ENCODE results near the gene FDX2.
"Not testable (repeated sequence)": the region's sequence is repeated elsewhere in the genome, so short reads cannot be mapped to it uniquely, and the experiment has no call there.

FDX2 gene

DNA sequence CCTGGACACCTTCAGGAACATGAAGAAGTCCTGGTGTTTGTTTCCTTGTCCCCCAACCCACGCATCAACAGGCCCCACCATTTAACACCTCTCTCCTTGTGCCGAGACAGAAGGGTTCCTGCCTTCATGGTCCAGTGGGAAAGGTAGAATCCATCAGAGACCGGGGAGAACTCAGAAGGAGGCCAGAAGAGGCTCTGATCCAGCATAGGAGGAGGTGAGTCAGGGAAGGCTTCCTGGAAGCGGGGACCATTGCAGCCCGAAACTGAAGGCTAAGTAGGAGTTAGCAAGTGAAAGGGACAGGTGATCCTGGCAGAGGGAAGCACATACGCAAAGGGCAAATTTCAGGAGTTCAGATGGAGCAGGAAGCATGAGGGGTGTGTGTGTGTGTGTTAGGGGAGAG, 23.1 kb upstream of the FDX2 start:
- H3K4me1 ChIP-seq (ENCODE audit: insufficient read depth, low read length) = peaks cover 15% of the 10 kb centered on the region
- no peaks in the 10 kb centered on the region for H3K9me3 ChIP-seq (ENCODE audit: control insufficient read depth, insufficient read depth, low read length)
- H3K9ac ChIP-seq (ENCODE audit: low read depth, low read length) = peak overlapping the region; percentile 5; the same call in 1 of the 2 replicates
- no peaks in the 10 kb centered on the region for H3K36me3 ChIP-seq (ENCODE audit: insufficient read depth, low read length)

DNA sequence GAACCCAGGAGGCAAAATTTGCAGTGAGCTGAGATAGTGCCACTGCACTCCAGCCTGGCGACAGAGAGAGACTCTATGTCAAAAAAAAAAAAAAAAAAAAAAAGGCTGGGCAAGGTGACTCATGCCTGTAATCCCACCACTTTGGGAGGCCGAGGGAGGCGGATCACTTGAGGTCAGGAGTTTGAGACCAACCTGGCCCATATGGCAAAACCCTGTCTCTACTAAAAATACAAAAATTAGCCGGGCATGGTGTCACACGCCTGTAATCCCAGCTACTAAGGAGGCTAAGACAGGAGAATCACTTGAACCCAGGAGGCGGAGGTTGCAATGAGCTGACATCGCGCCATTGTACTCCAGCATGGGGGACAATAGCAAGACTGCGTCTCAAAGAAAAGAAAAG, 20.9 kb upstream of the FDX2 start:
- H3K4me1 ChIP-seq (ENCODE audit: insufficient read depth, low read length) = peaks cover 19% of the 10 kb centered on the region
- not testable (repeated sequence) for H3K36me3 ChIP-seq (ENCODE audit: insufficient read depth, low read length); H3K9ac ChIP-seq (ENCODE audit: low read depth, low read length); H3K9me3 ChIP-seq (ENCODE audit: control insufficient read depth, insufficient read depth, low read length)

DNA sequence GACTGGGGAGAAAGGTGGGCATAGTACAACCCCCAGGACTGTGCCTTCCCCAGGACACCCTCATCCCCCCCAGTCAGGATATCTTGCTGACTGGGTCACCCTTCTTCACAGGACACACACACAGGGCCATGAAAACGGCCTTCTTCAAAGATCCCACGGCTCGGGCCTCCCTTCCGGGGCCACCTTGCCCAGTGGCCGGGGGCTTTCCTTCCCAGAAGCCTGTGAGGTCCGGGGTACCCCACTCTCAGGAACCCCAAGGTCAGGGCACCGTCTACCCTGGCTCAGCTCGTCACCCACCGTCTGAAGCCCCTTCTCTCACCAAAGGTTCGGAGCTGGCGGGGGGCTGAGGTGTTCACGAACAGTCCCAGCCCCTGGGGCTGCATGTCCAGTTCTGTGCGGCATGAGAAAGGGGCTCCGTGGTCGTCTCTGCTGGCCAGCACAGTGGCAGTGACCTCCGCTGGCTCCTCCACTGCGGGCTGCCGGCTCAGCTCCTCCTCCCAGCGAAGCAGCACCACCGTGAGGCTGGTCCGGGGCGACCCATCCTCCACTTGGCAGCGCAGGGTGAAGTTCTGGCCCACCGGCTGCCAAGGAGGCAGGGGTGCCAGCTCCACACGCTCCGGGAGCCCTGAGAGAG, 19.7 kb upstream of the FDX2 start:
- Histone ChIP-seq H3K9ac (ENCODE audit: low read depth, low read length) (peak overlapping the region; percentile 28; the same call in 1 of the 2 replicates), H3K9me3 (ENCODE audit: control insufficient read depth, insufficient read depth, low read length) (no peaks in the 10 kb centered on the region), H3K4me1 (ENCODE audit: insufficient read depth, low read length) (peaks cover 19% of the 10 kb centered on the region), H3K36me3 (ENCODE audit: insufficient read depth, low read length) (no peaks in the 10 kb centered on the region)

DNA sequence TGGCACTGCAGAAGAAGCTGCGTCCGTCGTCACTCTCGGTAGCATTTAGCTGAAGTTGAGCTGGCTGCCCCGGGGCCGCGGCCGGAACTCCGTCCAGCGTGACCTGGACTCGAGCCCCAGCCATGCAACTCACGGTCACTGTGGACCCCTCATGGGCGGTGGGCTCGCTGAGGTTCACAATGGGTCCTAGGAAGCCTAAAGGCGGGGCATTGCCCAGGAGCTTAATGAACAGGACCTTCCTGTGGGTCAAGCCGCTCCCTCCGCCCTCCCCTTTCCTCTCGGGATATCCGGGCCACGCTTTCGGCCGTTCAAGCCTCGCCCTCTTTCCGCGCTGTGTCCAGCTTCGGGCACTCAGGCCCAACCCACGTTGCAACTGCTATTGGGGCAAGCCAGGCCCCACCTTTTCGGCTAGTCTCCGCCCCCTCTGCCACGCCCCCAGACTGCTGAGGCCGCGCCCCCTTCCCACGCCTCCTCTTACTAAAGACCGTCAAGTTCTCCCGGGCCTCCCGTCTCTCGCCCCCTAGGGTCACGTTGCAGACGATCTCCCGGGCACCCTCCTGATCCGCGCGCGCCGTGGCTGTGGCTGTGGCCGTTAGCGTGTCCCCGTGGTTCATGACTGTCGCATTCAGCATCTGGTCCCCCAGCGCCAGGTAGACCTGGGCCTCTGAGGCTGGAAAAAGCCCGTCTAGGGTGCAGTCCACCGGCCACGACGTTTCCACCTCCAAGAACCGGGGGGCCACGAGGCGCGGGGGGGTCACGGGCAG, 19.0 kb upstream of the FDX2 start:
- H3K9ac ChIP-seq (ENCODE audit: low read depth, low read length) = peak overlapping the region; percentile 98; the same call in 1 of the 2 replicates
- H3K4me1 ChIP-seq (ENCODE audit: insufficient read depth, low read length) = peaks cover 16% of the 10 kb centered on the region

DNA sequence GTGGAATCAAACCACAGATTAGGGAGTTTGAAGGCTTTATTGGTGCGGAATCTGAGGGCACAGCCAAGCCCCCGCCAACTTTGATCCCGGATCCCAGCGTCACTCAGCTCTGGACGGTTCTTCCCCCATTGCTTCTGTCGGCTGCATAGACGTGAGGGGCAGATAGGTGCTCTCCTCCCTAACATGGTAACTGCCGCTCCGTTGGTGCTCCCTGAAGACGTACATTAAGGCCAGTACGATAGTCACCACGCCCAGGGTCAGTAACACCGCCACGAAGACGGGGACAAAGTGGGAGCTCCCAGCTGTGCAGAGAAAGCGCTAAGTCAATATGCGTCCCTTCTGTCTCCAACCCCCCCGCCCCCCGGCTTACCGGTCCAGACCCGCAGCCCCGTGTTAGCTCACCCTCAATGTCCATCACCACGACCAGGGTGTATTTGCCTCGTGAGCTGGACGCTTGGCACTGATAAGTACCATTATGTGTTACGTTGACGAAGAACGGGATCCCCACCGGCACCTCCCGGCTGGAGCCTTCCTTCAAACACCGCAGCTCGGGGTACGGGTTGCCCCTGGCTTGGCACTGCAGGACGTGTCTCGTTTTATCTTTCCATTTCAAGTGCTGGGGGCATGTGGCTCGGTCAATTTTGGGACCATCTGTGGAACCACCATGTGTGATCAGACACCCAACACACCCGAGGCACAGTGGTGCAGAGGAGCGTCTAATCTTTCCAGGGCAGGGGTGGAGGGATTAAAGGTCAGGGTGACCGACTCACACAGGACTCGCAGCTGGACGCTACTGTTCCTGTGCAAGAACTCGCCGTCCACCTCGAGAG, 18.2 kb upstream of the FDX2 start:
- Histone ChIP-seq H3K9ac (ENCODE audit: low read depth, low read length) (peak overlapping the region; percentile 98), H3K4me1 (ENCODE audit: insufficient read depth, low read length) (peaks cover 8% of the 10 kb centered on the region), H3K9me3 (ENCODE audit: control insufficient read depth, insufficient read depth, low read length) (no peaks in the 10 kb centered on the region), H3K36me3 (ENCODE audit: insufficient read depth, low read length) (peaks cover 11% of the 10 kb centered on the region; the same call in 1 of the 2 replicates)

More for the DNA sequence above, 19.0 kb upstream of the FDX2 start:
- no peaks in the 10 kb centered on the region for H3K9me3 ChIP-seq (ENCODE audit: control insufficient read depth, insufficient read depth, low read length)
- 0 out of 2 replicates have a peak, but pooled peaks cover 5% of the 10 kb centered on the region for H3K36me3 ChIP-seq (ENCODE audit: insufficient read depth, low read length)

DNA sequence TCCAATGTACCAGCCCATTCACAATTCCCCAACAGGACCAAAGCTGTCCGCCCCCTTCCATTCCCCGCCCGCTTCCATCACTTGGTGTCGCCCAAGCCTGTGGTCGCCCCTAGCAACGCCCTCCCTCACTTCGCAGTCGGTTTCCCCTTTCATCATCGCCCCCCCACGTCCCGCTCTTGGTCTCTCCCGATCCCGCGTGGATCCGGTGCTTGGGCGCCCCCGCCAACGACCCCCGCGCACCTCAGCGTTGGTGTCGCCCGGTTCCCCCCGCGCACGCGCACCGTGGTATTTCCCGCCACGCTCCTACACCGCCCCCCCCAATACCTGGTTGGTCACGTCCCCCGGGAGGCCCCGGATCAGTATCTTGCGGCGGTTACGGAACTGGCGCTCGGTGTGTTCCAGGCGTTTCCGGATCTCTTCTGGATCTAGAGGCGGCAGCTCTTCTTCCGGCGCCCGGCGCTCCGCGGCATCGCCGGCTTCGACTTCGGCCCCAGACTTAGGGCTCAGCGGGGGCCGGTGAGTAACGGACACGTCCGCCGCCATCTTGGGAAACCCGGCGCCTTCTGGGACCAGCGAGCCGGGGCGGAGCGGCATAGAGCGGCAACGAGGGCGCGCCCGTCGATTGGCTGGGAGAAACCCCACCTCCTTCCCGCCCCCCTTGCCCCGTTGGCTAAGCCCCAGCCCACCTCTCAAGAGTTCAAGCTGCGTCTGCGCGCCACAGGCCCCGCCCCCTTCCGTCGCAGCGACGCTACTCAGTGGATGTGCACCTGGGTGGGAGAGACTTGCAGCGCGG, 17.3 kb upstream of the FDX2 start, which contains the start of gene RAVER1:
TSS of gene RAVER1 (minus strand) at position 565 of the 793 bp plus-strand sequence. CDS start at position 543, 22 bp downstream.
- Histone ChIP-seq H3K9ac (ENCODE audit: low read depth, low read length) (peak within 1 kb of the TSS; percentile 98), H3K4me1 (ENCODE audit: insufficient read depth, low read length) (peaks cover 4% of the 10 kb centered on the region; the same call in 1 of the 2 replicates), H3K9me3 (ENCODE audit: control insufficient read depth, insufficient read depth, low read length) (no peaks in the 10 kb centered on the region), H3K36me3 (ENCODE audit: insufficient read depth, low read length) (peaks cover 17% of the 10 kb centered on the region)

DNA sequence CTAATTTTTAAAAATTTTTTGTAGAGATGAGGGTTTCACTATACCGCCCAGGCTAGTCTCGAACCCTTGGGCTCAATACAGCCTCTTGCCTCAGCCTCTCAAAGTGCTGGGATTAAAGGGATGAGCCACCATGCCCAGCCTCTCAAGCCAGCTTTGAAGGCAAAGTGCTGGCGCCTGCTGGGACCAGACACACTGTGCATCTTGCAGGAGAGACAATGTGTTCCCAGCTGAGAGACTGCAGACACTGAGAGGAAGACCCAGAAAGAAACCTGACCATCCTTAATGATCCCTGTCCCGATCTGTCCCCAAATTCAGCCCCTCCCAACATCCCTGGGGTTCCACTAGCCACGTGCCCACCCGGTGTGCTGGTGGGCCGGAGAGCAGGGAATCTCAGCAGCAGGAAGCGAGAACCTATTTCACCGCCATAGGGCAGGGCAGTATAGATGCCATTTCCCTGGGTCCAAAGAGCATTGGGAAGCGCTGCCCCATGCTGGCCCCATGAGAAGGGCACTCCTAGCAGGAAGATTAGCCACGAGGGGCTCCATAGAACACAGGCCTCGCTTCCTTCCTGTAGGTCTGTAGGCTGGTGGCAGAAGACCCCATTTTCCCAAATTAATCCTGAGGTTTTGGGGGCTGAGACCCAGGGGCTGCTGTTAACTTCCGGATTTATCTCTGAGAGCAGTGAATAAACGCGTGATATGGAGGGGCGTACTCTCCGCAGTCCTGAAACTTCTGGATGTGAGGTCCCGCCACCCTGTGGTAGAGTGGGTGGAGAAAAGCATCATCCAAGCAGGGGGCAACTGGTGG, 16.5 kb upstream of the FDX2 start:
- peak overlapping the region; percentile 98; the same call in 1 of the 2 replicates for H3K9ac ChIP-seq (ENCODE audit: low read depth, low read length)
- peaks cover 4% of the 10 kb centered on the region; the same call in 1 of the 2 replicates for H3K4me1 ChIP-seq (ENCODE audit: insufficient read depth, low read length)
- H3K36me3 ChIP-seq (ENCODE audit: insufficient read depth, low read length) = peaks cover 23% of the 10 kb centered on the region
- no peaks in the 10 kb centered on the region for H3K9me3 ChIP-seq (ENCODE audit: control insufficient read depth, insufficient read depth, low read length)

DNA sequence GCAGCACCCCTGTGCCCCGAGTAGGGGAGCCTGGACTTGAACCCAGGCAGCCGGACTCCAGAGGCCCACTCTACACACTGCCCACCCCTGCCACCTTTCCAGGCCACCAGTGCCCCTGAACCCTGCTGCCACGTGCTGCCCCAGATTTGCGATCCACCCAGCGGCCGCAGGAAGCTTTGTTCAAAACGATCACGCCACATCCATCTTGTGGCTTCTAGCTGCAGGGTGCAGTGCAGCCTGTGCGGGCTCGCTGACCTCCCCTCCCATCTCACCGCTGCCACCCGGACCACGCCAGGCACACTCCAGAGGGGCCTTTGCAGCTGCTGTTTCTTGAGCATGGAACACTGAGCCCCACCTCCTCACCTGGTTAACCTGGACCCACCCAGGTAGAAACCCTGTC, 13.7 kb upstream of the FDX2 start:
- Histone ChIP-seq H3K4me1 (ENCODE audit: insufficient read depth, low read length) (peaks cover 4% of the 10 kb centered on the region; the same call in 1 of the 2 replicates), H3K9me3 (ENCODE audit: control insufficient read depth, insufficient read depth, low read length) (no peaks in the 10 kb centered on the region), H3K9ac (ENCODE audit: low read depth, low read length) (no peak overlapping the region), H3K36me3 (ENCODE audit: insufficient read depth, low read length) (peaks cover 23% of the 10 kb centered on the region)

DNA sequence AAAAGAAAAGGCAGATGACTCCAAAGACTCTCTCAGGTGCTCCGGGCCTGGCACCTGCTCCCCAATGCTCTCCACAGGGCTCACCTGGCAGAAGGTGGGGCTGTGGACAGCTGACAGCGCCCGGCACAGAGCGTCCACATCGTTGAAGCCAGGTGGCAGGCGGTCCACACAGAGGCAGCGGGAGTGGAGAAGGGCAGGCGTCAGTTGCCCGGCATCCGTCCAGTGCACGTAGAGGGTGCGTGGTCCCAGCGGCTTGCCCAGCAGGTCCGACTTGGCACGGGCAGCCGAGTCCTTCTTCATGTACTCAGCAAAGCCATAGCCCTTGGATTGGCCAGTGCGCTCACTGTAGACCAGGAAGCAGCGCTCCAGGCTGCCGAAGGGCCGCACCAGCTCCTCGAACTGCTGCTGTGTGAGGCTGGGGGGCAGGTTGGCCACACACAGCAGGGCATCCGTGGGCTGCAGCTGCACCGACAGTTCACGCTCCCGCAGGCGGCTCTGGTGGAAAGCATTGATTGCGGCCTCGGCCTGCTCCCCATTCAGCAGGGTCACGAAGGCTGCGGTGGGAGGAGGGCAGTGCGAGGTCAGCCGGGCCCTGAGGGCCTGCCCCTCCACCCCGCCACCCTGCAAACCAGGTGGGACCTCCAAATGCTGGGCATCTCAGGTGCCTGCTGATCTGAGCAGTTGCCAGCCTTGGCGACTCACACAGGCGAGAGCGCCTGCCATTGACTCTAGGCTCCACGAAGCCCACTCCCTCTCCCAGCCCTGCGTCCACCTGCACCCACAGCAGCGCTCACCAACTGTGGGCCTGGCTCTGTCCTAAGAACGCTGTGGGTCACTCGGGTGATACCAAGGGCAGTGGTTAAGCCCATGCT, 13.0 kb upstream of the FDX2 start:
- Histone ChIP-seq H3K36me3 (ENCODE audit: insufficient read depth, low read length) (peaks cover 23% of the 10 kb centered on the region), H3K9me3 (ENCODE audit: control insufficient read depth, insufficient read depth, low read length) (no peaks in the 10 kb centered on the region), H3K4me1 (ENCODE audit: insufficient read depth, low read length) (peaks cover 4% of the 10 kb centered on the region; the same call in 1 of the 2 replicates), H3K9ac (ENCODE audit: low read depth, low read length) (no peak overlapping the region)

DNA sequence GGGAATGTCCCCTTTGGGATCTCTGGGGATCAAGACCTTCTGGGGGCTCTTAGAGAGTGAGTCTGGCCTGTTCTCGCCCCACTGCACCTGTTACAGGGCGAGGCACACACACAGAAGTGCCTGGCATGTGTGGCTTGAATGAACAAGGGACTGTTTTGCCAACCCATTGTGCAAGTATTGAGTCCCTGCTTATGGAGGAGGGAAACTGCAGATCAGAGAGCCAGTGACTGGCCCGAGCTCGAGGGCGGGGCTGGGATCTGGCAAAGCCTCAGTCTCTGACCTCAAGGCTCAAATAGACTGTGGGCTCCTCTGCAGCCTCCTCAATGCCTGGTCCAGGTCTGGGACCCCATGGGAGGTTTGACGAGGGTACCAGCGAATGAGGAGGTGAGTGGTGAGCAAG, 12.0 kb upstream of the FDX2 start:
- peaks cover 4% of the 10 kb centered on the region; the same call in 1 of the 2 replicates for H3K4me1 ChIP-seq (ENCODE audit: insufficient read depth, low read length)
- peaks cover 23% of the 10 kb centered on the region for H3K36me3 ChIP-seq (ENCODE audit: insufficient read depth, low read length)
- H3K9ac ChIP-seq (ENCODE audit: low read depth, low read length) = no peak overlapping the region
- H3K9me3 ChIP-seq (ENCODE audit: control insufficient read depth, insufficient read depth, low read length) = no peaks in the 10 kb centered on the region

DNA sequence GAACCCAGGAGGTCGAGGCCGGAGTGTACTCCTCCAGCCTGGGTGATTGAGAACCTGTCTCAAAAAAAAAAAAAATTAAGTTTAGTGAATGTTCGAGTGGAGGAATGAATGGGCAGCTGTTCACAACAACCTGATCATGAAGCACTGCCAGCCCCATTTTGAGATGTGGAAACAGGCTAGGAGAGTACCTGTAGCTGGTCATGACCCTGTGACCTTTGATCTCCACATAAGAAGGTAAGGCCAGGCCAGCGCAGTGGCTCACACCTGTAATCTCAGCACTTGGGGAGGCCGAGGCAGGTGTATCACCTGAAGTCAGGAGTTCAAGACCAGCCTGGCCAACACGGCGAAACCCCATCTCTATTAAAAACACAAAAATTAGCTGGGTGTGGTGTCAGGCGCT, 9.9 kb upstream of the FDX2 start:
- Histone ChIP-seq H3K4me1 (ENCODE audit: insufficient read depth, low read length) (no peaks in the 10 kb centered on the region), H3K9me3 (ENCODE audit: control insufficient read depth, insufficient read depth, low read length) (no peaks in the 10 kb centered on the region), H3K9ac (ENCODE audit: low read depth, low read length) (no peak overlapping the region), H3K36me3 (ENCODE audit: insufficient read depth, low read length) (peaks cover 32% of the 10 kb centered on the region)
